Dendritic cell treated with granulocyte-macrophage colony-stimulating factor and Interleukin-4, amounts not matched to agents 40 ng/mL and 50 ng/mL, for 4 days (primary cell): ENCODE measurements around the gene HAT1.
"Not testable (repeated sequence)": the region's sequence is repeated elsewhere in the genome, so short reads cannot be mapped to it uniquely, and the experiment has no call there.

Experiments
- H3K27ac Mint-ChIP-seq: one replicate; pipeline ENCODE4 v1.8.0; 2022; ENCODE audit warnings: mild to moderate bottlenecking, mixed read lengths
- H3K27me3 Mint-ChIP-seq: one replicate; pipeline ENCODE4 v1.8.0; 2022; ENCODE audit warnings: mild to moderate bottlenecking, mixed read lengths
- H3K36me3 Mint-ChIP-seq: one replicate; pipeline ENCODE4 v1.8.0; 2022; ENCODE audit warnings: low read depth, mixed read lengths
- H3K4me1 Mint-ChIP-seq: one replicate; pipeline ENCODE4 v1.8.0; 2022; ENCODE audit warnings: low read depth, mixed read lengths
- H3K4me3 Mint-ChIP-seq: one replicate; pipeline ENCODE4 v1.8.0; 2022; ENCODE audit warnings: mild to moderate bottlenecking, moderate library complexity, mixed read lengths
- H3K9me3 Mint-ChIP-seq: one replicate; pipeline ENCODE4 v1.8.0; 2022; ENCODE audit warnings: mixed read lengths
- intact Hi-C: fragments of 100-400 bp; cut with micrococcal nuclease; formaldehyde crosslinking; loops from one replicate; pipeline ENCODE4 v1.15.0; 2022

The HAT1 gene

GRCh38 chr2:171894612-171894947, 27.7 kb upstream of the HAT1 start:
- H3K27ac Mint-ChIP-seq = peak overlapping the region; percentile 91
- H3K27me3 Mint-ChIP-seq = no peaks in the 10 kb centered on the region
- no peaks in the 10 kb centered on the region for H3K9me3 Mint-ChIP-seq
- peaks cover 28% of the 10 kb centered on the region for H3K36me3 Mint-ChIP-seq
- H3K4me1 Mint-ChIP-seq = peaks cover 18% of the 10 kb centered on the region
- intact Hi-C loops = loop anchor here (1.0 to 5.0 kb wide), 2 partner anchors 28 to 208 kb away; partner anchors contain the start of genes DLX2 and HAT1
- H3K4me3 Mint-ChIP-seq = peak overlapping the region; percentile 89

- H3K27me3 Mint-ChIP-seq = no peaks in the 10 kb centered on the region
- peaks cover 18% of the 10 kb centered on the region for H3K4me1 Mint-ChIP-seq
- H3K9me3 Mint-ChIP-seq = no peaks in the 10 kb centered on the region
- H3K4me3 Mint-ChIP-seq = no peak overlapping the region
- H3K36me3 Mint-ChIP-seq = peaks cover 19% of the 10 kb centered on the region
- intact Hi-C loops = no loop called here
- no peak overlapping the region for H3K27ac Mint-ChIP-seq
These were observed 26.5 kb upstream of the HAT1 start for GRCh38 chr2:171895786-171896185.

GRCh38 chr2:171899623-171900282, 22.5 kb upstream of the HAT1 start:
- intact Hi-C loops = not testable (repeated sequence)

GRCh38 chr2:171902840-171903420, 19.3 kb upstream of the HAT1 start:
- H3K4me3 Mint-ChIP-seq = no peak overlapping the region
- no peaks in the 10 kb centered on the region for H3K36me3 Mint-ChIP-seq
- H3K9me3 Mint-ChIP-seq = no peaks in the 10 kb centered on the region
- peaks cover 1% of the 10 kb centered on the region for H3K27me3 Mint-ChIP-seq
- no peak overlapping the region for H3K27ac Mint-ChIP-seq
- peaks cover 4% of the 10 kb centered on the region for H3K4me1 Mint-ChIP-seq
- intact Hi-C loops = no loop called here

More at GRCh38 chr2:171899623-171900282, 22.5 kb upstream of the HAT1 start:
- not testable (repeated sequence) for H3K27ac Mint-ChIP-seq, H3K27me3 Mint-ChIP-seq, H3K36me3 Mint-ChIP-seq, H3K9me3 Mint-ChIP-seq, H3K4me3 Mint-ChIP-seq, H3K4me1 Mint-ChIP-seq

- intact Hi-C loops = no loop called here
- H3K4me3 Mint-ChIP-seq = no peak overlapping the region
These were observed 14.0 kb upstream of the HAT1 start for GRCh38 chr2:171908235-171908634.

GRCh38 chr2:171909266-171909665, 13.0 kb upstream of the HAT1 start:
- Mint-ChIP-seq H3K27me3 (peaks cover 1% of the 10 kb centered on the region), H3K27ac (no peak overlapping the region), H3K4me3 (no peak overlapping the region), H3K36me3 (no peaks in the 10 kb centered on the region), H3K9me3 (no peaks in the 10 kb centered on the region), H3K4me1 (no peaks in the 10 kb centered on the region)
- intact Hi-C loops = no loop called here

More at GRCh38 chr2:171908235-171908634, 14.0 kb upstream of the HAT1 start:
- no peaks in the 10 kb centered on the region for H3K9me3 Mint-ChIP-seq
- no peak overlapping the region for H3K27ac Mint-ChIP-seq
- H3K27me3 Mint-ChIP-seq = peaks cover 1% of the 10 kb centered on the region
- H3K4me1 Mint-ChIP-seq = no peaks in the 10 kb centered on the region
- H3K36me3 Mint-ChIP-seq = no peaks in the 10 kb centered on the region

GRCh38 chr2:171910494-171910893, 11.8 kb upstream of the HAT1 start:
- Mint-ChIP-seq H3K36me3 (no peaks in the 10 kb centered on the region), H3K27ac (no peak overlapping the region), H3K27me3 (peaks cover 1% of the 10 kb centered on the region), H3K4me3 (no peak overlapping the region), H3K9me3 (no peaks in the 10 kb centered on the region), H3K4me1 (no peaks in the 10 kb centered on the region)
- intact Hi-C loops = no loop called here

- H3K27ac Mint-ChIP-seq = peak overlapping the region; percentile 57
- H3K4me3 Mint-ChIP-seq = no peak overlapping the region
- H3K4me1 Mint-ChIP-seq = no peaks in the 10 kb centered on the region
- H3K36me3 Mint-ChIP-seq = no peaks in the 10 kb centered on the region
- H3K9me3 Mint-ChIP-seq = no peaks in the 10 kb centered on the region
- H3K27me3 Mint-ChIP-seq = peaks cover 1% of the 10 kb centered on the region
- intact Hi-C loops = no loop called here
These were observed 8.7 kb upstream of the HAT1 start for GRCh38 chr2:171913517-171913916.

- H3K9me3 Mint-ChIP-seq = no peaks in the 10 kb centered on the region
These were observed 2.8 kb upstream of the HAT1 start for GRCh38 chr2:171919453-171919852.

GRCh38 chr2:171921970-171922229, 361 bp upstream of the HAT1 start:
- H3K27me3 Mint-ChIP-seq = no peaks in the 10 kb centered on the region

More at GRCh38 chr2:171919453-171919852, 2.8 kb upstream of the HAT1 start:
- Mint-ChIP-seq H3K27ac (no peak overlapping the region), H3K4me1 (peaks cover 19% of the 10 kb centered on the region), H3K4me3 (no peak overlapping the region), H3K36me3 (peaks cover 14% of the 10 kb centered on the region), H3K27me3 (no peaks in the 10 kb centered on the region)
- intact Hi-C loops = no loop called here

GRCh38 chr2:171923206-171923605, 945 bp downstream of the HAT1 start:
- H3K9me3 Mint-ChIP-seq = no peaks in the 10 kb centered on the region
- H3K4me1 Mint-ChIP-seq = peaks cover 29% of the 10 kb centered on the region
- H3K36me3 Mint-ChIP-seq = peaks cover 46% of the 10 kb centered on the region
- H3K4me3 Mint-ChIP-seq = peak overlapping the region; percentile 97
- intact Hi-C loops = no loop called here
- H3K27me3 Mint-ChIP-seq = no peaks in the 10 kb centered on the region
- H3K27ac Mint-ChIP-seq = peak overlapping the region; percentile 98

More at GRCh38 chr2:171921970-171922229, 361 bp upstream of the HAT1 start:
- Mint-ChIP-seq H3K36me3 (peaks cover 34% of the 10 kb centered on the region), H3K27ac (peak overlapping the region; percentile 98), H3K4me1 (peaks cover 23% of the 10 kb centered on the region), H3K4me3 (peak overlapping the region; percentile 97), H3K9me3 (no peaks in the 10 kb centered on the region)
- intact Hi-C loops = loop anchor here (1.0 kb wide), 3 partner anchors 28 to 162 kb away; partner anchors contain the start of gene SLC25A12

- Mint-ChIP-seq H3K27me3 (no peaks in the 10 kb centered on the region), H3K9me3 (no peaks in the 10 kb centered on the region), H3K36me3 (peaks cover 52% of the 10 kb centered on the region), H3K4me1 (peaks cover 29% of the 10 kb centered on the region), H3K27ac (peak overlapping the region; percentile 98), H3K4me3 (no peak overlapping the region)
- intact Hi-C loops = no loop called here
These were observed 2.1 kb downstream of the HAT1 start for GRCh38 chr2:171924170-171924942.

- intact Hi-C loops = no loop called here
- Mint-ChIP-seq H3K4me1 (peaks cover 13% of the 10 kb centered on the region), H3K9me3 (no peaks in the 10 kb centered on the region), H3K4me3 (no peak overlapping the region), H3K27ac (no peak overlapping the region), H3K27me3 (no peaks in the 10 kb centered on the region), H3K36me3 (peaks cover 55% of the 10 kb centered on the region)
These were observed 8.1 kb downstream of the HAT1 start for GRCh38 chr2:171930385-171930784.

GRCh38 chr2:171939058-171939742, 16.9 kb downstream of the HAT1 start:
- peaks cover 3% of the 10 kb centered on the region for H3K36me3 Mint-ChIP-seq
- peak overlapping the region; percentile 35 for H3K27ac Mint-ChIP-seq
- intact Hi-C loops = no loop called here
- no peaks in the 10 kb centered on the region for H3K9me3 Mint-ChIP-seq
- peaks cover 47% of the 10 kb centered on the region for H3K4me1 Mint-ChIP-seq
- no peak overlapping the region for H3K4me3 Mint-ChIP-seq
- H3K27me3 Mint-ChIP-seq = no peaks in the 10 kb centered on the region
